Right atrium auricular region (tissue), 2 donors: ENCODE results near the gene NLRX1. TPM values are rescaled to one million over a fixed set of nuclear protein-coding genes. Genes with fewer than 3 reads are reported as not detected.

Experiments used
- DNase-seq: peaks from one replicate; pipeline ENCODE4 v3.0.0-alpha.2; 2019; ENCODE audit warnings: low spot score
- H3K27ac ChIP-seq, 2 donors: fragments of 200-600 bp; sonication (generic); 1 replicate in 1 of 2; 2 replicates in 1 of 2; pipeline ENCODE4 v1.5.1; 2016 to 2019
- H3K27me3 ChIP-seq, 2 donors: fragments of 200-600 bp; sonication (generic); one replicate each; pipeline versions ENCODE4 v1.5.1 to v1.6.0; 2017 to 2019
- H3K36me3 ChIP-seq: fragments of 200-600 bp; sonication (generic); one replicate; pipeline ENCODE4 v1.5.1; 2016
- H3K4me1 ChIP-seq, 2 donors: fragments of 200-600 bp; sonication (generic); one replicate each; pipeline versions ENCODE4 v1.5.1 to v1.6.0; 2017 to 2019
- H3K4me3 ChIP-seq, 2 donors: fragments of 200-600 bp; sonication (generic); 1 replicate in 1 of 2; 2 replicates in 1 of 2; pipeline ENCODE4 v1.5.1; 2017 to 2019; ENCODE audit warnings: mild to moderate bottlenecking in 1 of 2, moderate library complexity in 1 of 2
- H3K9me3 ChIP-seq, 2 donors: fragments of 200-600 bp; sonication (generic); one replicate each; pipeline ENCODE4 v1.5.1; 2019
- CTCF ChIP-seq, 2 donors: fragments of 200-600 bp; sonication (generic); IDR thresholded peaks; one replicate each; pipeline ENCODE4 v1.5.1; 2019; ENCODE audit warnings: antibody characterized with exemption in 2 of 2
- total RNA-seq, 2 donors: library from RNA; depleted of rRNA; stranded (reverse); fragments of >200 nt; gene quantifications; one replicate each; pipeline ENCODE4 v1.1.0, GENCODE V29; 2016

Gene NLRX1
- total RNA-seq, 2 donors from 2014 or later = 16.9 to 24.3 TPM

- Histone ChIP-seq H3K4me1 (peaks cover 0 to 18% of the 10 kb centered on the region in 2 donors), H3K36me3 (no peaks in the 10 kb centered on the region), H3K27ac (no peak overlapping the region), H3K9me3 (no peaks in the 10 kb centered on the region), H3K4me3 (peak overlapping the region; percentile 48 to 62), H3K27me3 (no peaks in the 10 kb centered on the region)
- no peak for TF ChIP-seq CTCF (IDR thresholded peaks at IDR 0.05)
- no peak for DNase-seq
Observed at GRCh38 chr11:119149786-119150275, 18.7 kb upstream of the NLRX1 start.

- no peak overlapping the region for H3K27ac ChIP-seq
Observed at GRCh38 chr11:119152043-119152442, 16.5 kb upstream of the NLRX1 start.

GRCh38 chr11:119152604-119153003 is 15.9 kb upstream of the NLRX1 start:
- TF ChIP-seq CTCF (IDR thresholded peaks at IDR 0.05) = no peak
- no peak overlapping the region for H3K4me3 ChIP-seq
- no peaks in the 10 kb centered on the region for H3K36me3 ChIP-seq
- H3K4me1 ChIP-seq = peaks cover 0 to 15% of the 10 kb centered on the region in 2 donors
- no peak overlapping the region for H3K27ac ChIP-seq
- no peaks in the 10 kb centered on the region for H3K9me3 ChIP-seq
- H3K27me3 ChIP-seq = no peaks in the 10 kb centered on the region
- DNase-seq = no peak

More at GRCh38 chr11:119152043-119152442, 16.5 kb upstream of the NLRX1 start:
- no peak for TF ChIP-seq CTCF (IDR thresholded peaks at IDR 0.05)
- no peak for DNase-seq
- no peaks in the 10 kb centered on the region for H3K36me3 ChIP-seq
- H3K27me3 ChIP-seq = no peaks in the 10 kb centered on the region
- H3K4me1 ChIP-seq = peaks cover 0 to 15% of the 10 kb centered on the region in 2 donors
- no peak overlapping the region for H3K4me3 ChIP-seq
- no peaks in the 10 kb centered on the region for H3K9me3 ChIP-seq

GRCh38 chr11:119153049-119153818 is 15.3 kb upstream of the NLRX1 start:
- no peaks in the 10 kb centered on the region for H3K36me3 ChIP-seq

GRCh38 chr11:119154178-119154577 is 14.3 kb upstream of the NLRX1 start:
- no peak for TF ChIP-seq CTCF (IDR thresholded peaks at IDR 0.05)
- no peaks in the 10 kb centered on the region for H3K27me3 ChIP-seq
- no peaks in the 10 kb centered on the region for H3K36me3 ChIP-seq
- no peak overlapping the region for H3K27ac ChIP-seq
- H3K4me3 ChIP-seq = no peak overlapping the region
- DNase-seq = no peak
- H3K9me3 ChIP-seq = no peaks in the 10 kb centered on the region
- H3K4me1 ChIP-seq = peaks cover 0 to 7% of the 10 kb centered on the region in 2 donors

More at GRCh38 chr11:119153049-119153818, 15.3 kb upstream of the NLRX1 start:
- H3K27ac ChIP-seq = no peak overlapping the region
- no peak overlapping the region for H3K4me3 ChIP-seq
- DNase-seq = no peak
- no peaks in the 10 kb centered on the region for H3K27me3 ChIP-seq
- H3K9me3 ChIP-seq = no peaks in the 10 kb centered on the region
- peaks cover 0 to 14% of the 10 kb centered on the region in 2 donors for H3K4me1 ChIP-seq
- TF ChIP-seq CTCF (IDR thresholded peaks at IDR 0.05) = no peak
